ENCODE data around the gene KIAA1614.

DNA sequence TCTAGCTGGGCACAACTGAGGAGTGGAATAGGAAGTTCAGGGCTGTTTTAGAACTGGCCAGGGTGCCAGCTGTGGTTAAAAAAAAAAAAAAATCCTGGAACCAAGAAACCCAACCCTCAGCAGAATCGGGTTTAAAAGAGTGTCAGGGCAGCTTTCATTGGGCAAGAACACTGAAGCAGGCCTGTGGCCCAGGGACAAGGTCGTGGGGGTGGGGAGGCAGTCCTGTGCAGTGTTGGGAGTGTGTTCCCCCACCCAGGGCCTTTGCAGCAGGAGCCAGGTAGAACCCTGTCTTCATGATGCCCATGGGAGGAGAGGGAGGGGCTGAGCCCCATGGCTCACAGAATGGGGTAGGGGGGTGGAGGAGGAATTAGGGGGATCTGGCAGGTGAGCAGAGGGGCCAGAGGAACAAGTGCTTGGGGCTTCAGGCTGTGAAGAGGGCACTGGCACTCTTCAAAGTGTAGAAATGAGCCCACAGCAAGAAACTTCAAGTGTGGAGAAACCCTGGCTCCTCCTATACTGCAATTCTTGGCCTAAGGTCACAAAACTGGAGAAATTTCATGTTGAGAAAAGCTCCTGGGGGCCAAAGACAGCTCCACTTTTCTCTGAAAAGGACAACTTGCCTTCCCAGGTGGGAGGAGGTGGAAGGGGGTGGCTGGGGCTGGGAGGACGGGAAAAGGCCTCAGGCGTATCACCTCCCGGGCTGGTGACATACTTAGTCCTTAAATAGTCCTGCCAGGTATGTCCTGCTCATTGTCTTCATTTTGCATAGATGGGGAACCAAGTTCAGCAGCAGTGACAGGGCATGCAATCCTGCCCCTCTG is 39.3 kb downstream of the KIAA1614 start:
- TF ChIP-seq EZH2 (IDR thresholded peaks at IDR 0.05) (no peak), POLR2AphosphoS5 (IDR thresholded peaks at IDR 0.05; ENCODE audit: borderline replicate concordance, low read depth, low read length) (no peak), FOXP2 (optimal IDR thresholded peaks at IDR 0.05; ENCODE audit: control extremely low read depth, extremely low read length, insufficient read depth) (no peak)
